Activated T-helper 2 cell treated with anti-CD3 and anti-CD28 coated beads, Interferon-gamma antibody, Interleukin-2, Interleukin-4, amounts not matched to agents 10 μg/mL and 5 μg/mL and 100 μg/mL, durations not matched to agents 14 hours and 24 hours and 36 hours (primary cell): ENCODE results near the gene CAT. TPM values are rescaled to one million over a fixed set of nuclear protein-coding genes. Genes with fewer than 3 reads are reported as not detected.
A peak's percentile ranks its signal among the peaks of the same experiment; 100 is the strongest.

Experiments used
- DNase-seq: peaks from one replicate; pipeline ENCODE4 v3.0.0; 2021; ENCODE audit warnings: low spot score
- H3K27ac Mint-ChIP-seq: one replicate; pipeline ENCODE4 v1.8.0; 2021; ENCODE audit warnings: mixed read lengths
- H3K27me3 Mint-ChIP-seq: one replicate; pipeline ENCODE4 v1.8.0; 2021; ENCODE audit warnings: low read depth, mixed read lengths
- H3K36me3 Mint-ChIP-seq: one replicate; pipeline ENCODE4 v1.8.0; 2021; ENCODE audit warnings: low read depth, mixed read lengths
- H3K4me1 Mint-ChIP-seq: one replicate; pipeline ENCODE4 v1.8.0; 2021; ENCODE audit warnings: low read depth, mixed read lengths
- H3K4me3 Mint-ChIP-seq: one replicate; pipeline ENCODE4 v1.8.0; 2021; ENCODE audit warnings: low read depth, mild to moderate bottlenecking, moderate library complexity, mixed read lengths
- H3K9me3 Mint-ChIP-seq: one replicate; pipeline ENCODE4 v1.8.0; 2021; ENCODE audit warnings: mixed read lengths
- intact Hi-C: fragments of 100-400 bp; cut with micrococcal nuclease; formaldehyde crosslinking; loops from one replicate; pipeline ENCODE4 v1.15.1; 2023
- total RNA-seq: library from RNA; stranded (reverse); gene quantifications from 2 replicates; pipeline ENCODE4 v1.2.3, GENCODE V29; 2022

Gene CAT
- total RNA-seq, 1 donor from 2014 or later, result 33.1 TPM

- no peak overlapping the region for H3K27ac Mint-ChIP-seq
- H3K4me1 Mint-ChIP-seq, result no peaks in the 10 kb centered on the region
- H3K9me3 Mint-ChIP-seq, result no peaks in the 10 kb centered on the region
- intact Hi-C loops, result loop anchor here (5.0 kb wide), 1 partner anchor 379 kb away; no protein-coding TSS in a partner anchor
- DNase-seq, result peak; percentile 24
- H3K36me3 Mint-ChIP-seq, result no peaks in the 10 kb centered on the region
- no peak overlapping the region for H3K4me3 Mint-ChIP-seq
- H3K27me3 Mint-ChIP-seq, result peaks cover 7% of the 10 kb centered on the region
Measured at GRCh38 chr11:34512840-34513681, 74.3 kb downstream of the CAT start.

GRCh38 chr11:34513682-34514449 is 75.1 kb downstream of the CAT start, which contains the start of gene ELF5:
Gene ELF5, minus strand, starts transcription at chr11:34513794. Its CDS starts 8,045 bp downstream, at chr11:34505749.
- intact Hi-C loops, result loop anchor here (5.0 kb wide), 1 partner anchor 378 kb away; no protein-coding TSS in a partner anchor
- no peaks in the 10 kb centered on the region for H3K9me3 Mint-ChIP-seq
- peaks cover 9% of the 10 kb centered on the region for H3K27me3 Mint-ChIP-seq
- no peak within 1 kb of the TSS for H3K27ac Mint-ChIP-seq
- H3K4me1 Mint-ChIP-seq, result no peaks in the 10 kb centered on the region
- DNase-seq, result no peak
- no peak within 1 kb of the TSS for H3K4me3 Mint-ChIP-seq
- H3K36me3 Mint-ChIP-seq, result no peaks in the 10 kb centered on the region

- no peak overlapping the region for H3K4me3 Mint-ChIP-seq
- peaks cover 9% of the 10 kb centered on the region for H3K27me3 Mint-ChIP-seq
- no peak for DNase-seq
- H3K4me1 Mint-ChIP-seq, result no peaks in the 10 kb centered on the region
- H3K27ac Mint-ChIP-seq, result no peak overlapping the region
- no peaks in the 10 kb centered on the region for H3K9me3 Mint-ChIP-seq
- intact Hi-C loops, result loop anchor here (5.0 kb wide), 1 partner anchor 378 kb away; no protein-coding TSS in a partner anchor
- no peaks in the 10 kb centered on the region for H3K36me3 Mint-ChIP-seq
Measured at GRCh38 chr11:34514597-34514996, 75.9 kb downstream of the CAT start.

GRCh38 chr11:34516247-34517040 is 77.7 kb downstream of the CAT start:
- no peak for DNase-seq
- Mint-ChIP-seq H3K27me3 (peaks cover 9% of the 10 kb centered on the region), H3K4me1 (no peaks in the 10 kb centered on the region), H3K4me3 (no peak overlapping the region), H3K27ac (no peak overlapping the region), H3K36me3 (no peaks in the 10 kb centered on the region), H3K9me3 (no peaks in the 10 kb centered on the region)
- intact Hi-C loops, result no loop called here

- Mint-ChIP-seq H3K27ac (no peak overlapping the region), H3K9me3 (no peaks in the 10 kb centered on the region), H3K36me3 (no peaks in the 10 kb centered on the region), H3K4me3 (no peak overlapping the region), H3K4me1 (no peaks in the 10 kb centered on the region), H3K27me3 (peaks cover 9% of the 10 kb centered on the region)
- intact Hi-C loops, result no loop called here
- DNase-seq, result no peak
Measured at GRCh38 chr11:34519595-34520235, 81.0 kb downstream of the CAT start.

- Mint-ChIP-seq H3K27ac (no peak overlapping the region), H3K4me1 (no peaks in the 10 kb centered on the region), H3K27me3 (peaks cover 7% of the 10 kb centered on the region), H3K4me3 (no peak overlapping the region), H3K36me3 (no peaks in the 10 kb centered on the region), H3K9me3 (no peaks in the 10 kb centered on the region)
- intact Hi-C loops, result no loop called here
- no peak for DNase-seq
Measured at GRCh38 chr11:34521265-34521664, 82.5 kb downstream of the CAT start.

Other genes starting within 250 kb of the CAT start
- 32.9 and 33.1 TPM in 2 replicates for gene ABTB2, start 80.9 kb upstream of the CAT start, total RNA-seq
- gene ELF5, start 74.9 kb downstream of the CAT start, total RNA-seq, result not detected in 2 replicates
- gene EHF, start 182.2 kb downstream of the CAT start, total RNA-seq, result not detected in 2 replicates